H1 (cell line): ENCODE results near the gene CHD6. TPM values are rescaled to one million over a fixed set of nuclear protein-coding genes. Genes with fewer than 3 reads are reported as not detected.

ENCODE experiments used
- CTCF ChIA-PET: fragments of 300-600 bp; sonication (Branson Sonifier 250); formaldehyde crosslinking; loops from one replicate; lab custom pipeline; 2021; ENCODE audit not compliant: partially characterized antibody; lab: Charles Lee
- POLR2A ChIA-PET: fragments of 300-600 bp; sonication (Branson Sonifier 250); formaldehyde crosslinking; loops from one replicate; lab custom pipeline; 2021; ENCODE audit warnings: inconsistent platforms; ENCODE audit not compliant: partially characterized antibody; lab: Charles Lee
- DNase-seq, 2 experiments: peaks; one replicate each; pipeline versions ENCODE4 v3.0.0 to v3.0.0-alpha.2; 2010 to 2022; ENCODE audit warnings: low spot score in 2 of 2, low read depth in 1 of 2, mixed read lengths in 1 of 2
- FAIRE-seq: peaks from 2 replicates; lab custom pipeline; 2011; peaks lifted over from hg19 to GRCh38; lab: Jason Lieb, UNC
- H2AFZ ChIP-seq: 2 replicates; pipeline ENCODE4 v1.8.1; 2012; ENCODE audit warnings: low read length, inconsistent platforms
- H2AK5ac ChIP-seq: 2 replicates; pipeline ENCODE4 v1.6.1; 2013; ENCODE audit warnings: low read depth, low read length
- H2BK120ac ChIP-seq: replicated peaks from 2 replicates; pipeline ENCODE3; 2013; ENCODE audit warnings: low read depth, low read length, inconsistent platforms
- H2BK12ac ChIP-seq: 2 replicates; pipeline ENCODE4 v1.6.1; 2013; ENCODE audit warnings: low read depth, low read length
- H2BK15ac ChIP-seq: 2 replicates; pipeline ENCODE4 v1.6.1; 2013; ENCODE audit warnings: low read length
- H2BK20ac ChIP-seq: 2 replicates; pipeline ENCODE4 v1.6.1; 2013; ENCODE audit warnings: low read length
- H2BK5ac ChIP-seq: 2 replicates; pipeline ENCODE4 v1.6.1; 2013; ENCODE audit warnings: low read depth, low read length
- H3K14ac ChIP-seq: 2 replicates; pipeline ENCODE4 v1.6.1; 2013; ENCODE audit warnings: inconsistent platforms; ENCODE audit not compliant: insufficient read length
- H3K18ac ChIP-seq: 2 replicates; pipeline ENCODE4 v1.6.1; 2013; ENCODE audit warnings: low read length; ENCODE audit errors: extremely low read depth
- H3K23ac ChIP-seq: 2 replicates; pipeline ENCODE4 v1.6.1; 2013; ENCODE audit warnings: inconsistent platforms; ENCODE audit not compliant: insufficient read length
- H3K23me2 ChIP-seq: 2 replicates; pipeline ENCODE4 v1.6.1; 2013; ENCODE audit warnings: low read depth, low read length
- H3K27ac ChIP-seq: 2 replicates; pipeline ENCODE4 v1.6.1; 2011; ENCODE audit warnings: low read depth, low read length, inconsistent platforms
- H3K27me3 ChIP-seq, 4 experiments: replicated peaks in 1 of 4; 1 replicate in 1 of 4; 2 replicates in 3 of 4; pipeline versions ENCODE4 v1.6.1 to v1.8.1; 2011 to 2013; ENCODE audit warnings: low read length in 3 of 4, mild to moderate bottlenecking in 3 of 4, inconsistent platforms in 2 of 4, mixed read lengths in 2 of 4, moderate library complexity in 1 of 4; ENCODE audit not compliant: control insufficient read depth in 3 of 4, insufficient read depth in 3 of 4; ENCODE audit errors: extremely low read depth in 1 of 4
- H3K36me3 ChIP-seq, 4 experiments: 2 replicates each; pipeline versions ENCODE4 v1.6.1 to v1.8.1; 2011 to 2013; ENCODE audit warnings: mild to moderate bottlenecking in 4 of 4, low read length in 3 of 4, moderate library complexity in 2 of 4, control low read depth in 1 of 4, inconsistent platforms in 1 of 4; ENCODE audit not compliant: insufficient read depth in 4 of 4, control insufficient read depth in 2 of 4
- H3K4ac ChIP-seq: replicated peaks from 2 replicates; pipeline ENCODE3; 2013; ENCODE audit warnings: low read length, low read depth, mixed read lengths, inconsistent platforms; ENCODE audit not compliant: insufficient read length
- H3K4me1 ChIP-seq, 4 experiments: replicated peaks in 1 of 4; 1 replicate in 1 of 4; 2 replicates in 3 of 4; pipeline versions ENCODE4 v1.6.1 to v1.8.1; 2011 to 2013; ENCODE audit warnings: low read length in 3 of 4, inconsistent platforms in 2 of 4, mixed read lengths in 1 of 4; ENCODE audit not compliant: insufficient read depth in 4 of 4, control insufficient read depth in 3 of 4
- H3K4me2 ChIP-seq, 2 experiments: 2 replicates each; pipeline versions ENCODE4 v1.6.1 to v1.8.1; 2011 to 2013; ENCODE audit warnings: low read depth in 2 of 2, low read length in 2 of 2, control low read depth in 1 of 2, inconsistent platforms in 1 of 2, mild to moderate bottlenecking in 1 of 2; ENCODE audit not compliant: insufficient read depth in 1 of 2
- H3K4me3 ChIP-seq, 4 experiments: fragments of 200-600, 300-600 bp in 1 of 4; sonication (generic), shearing (Covaris generic), sonication (Bioruptor Twin) in 1 of 4; 2 replicates each; pipeline versions ENCODE4 v1.5.1 to v1.8.1; 2011 to 2016; ENCODE audit warnings: low read length in 4 of 4, low read depth in 3 of 4, control low read depth in 2 of 4, inconsistent platforms in 2 of 4, mild to moderate bottlenecking in 2 of 4, mixed read lengths in 1 of 4, moderate library complexity in 1 of 4; ENCODE audit not compliant: insufficient read depth in 2 of 4; ENCODE audit errors: extremely low read depth in 1 of 4
- H3K56ac ChIP-seq: replicated peaks from 2 replicates; pipeline ENCODE3; 2013; ENCODE audit warnings: low read depth, mild to moderate bottlenecking, mixed read lengths, low read length, inconsistent platforms; ENCODE audit not compliant: insufficient read length
- H3K79me1 ChIP-seq: 2 replicates; pipeline ENCODE4 v1.6.1; 2013; ENCODE audit warnings: low read depth, low read length, control low read depth
- H3K79me2 ChIP-seq, 2 experiments: 2 replicates each; pipeline versions ENCODE4 v1.6.1 to v1.8.1; 2012 to 2013; ENCODE audit warnings: low read length in 2 of 2, mild to moderate bottlenecking in 2 of 2, inconsistent platforms in 1 of 2; ENCODE audit not compliant: insufficient read depth in 2 of 2, control insufficient read depth in 1 of 2
- H3K9ac ChIP-seq, 4 experiments: replicated peaks in 1 of 4; 1 replicate in 1 of 4; 2 replicates in 3 of 4; pipeline versions ENCODE4 v1.6.1 to v1.8.1; 2011 to 2013; ENCODE audit warnings: low read depth in 3 of 4, low read length in 3 of 4, control low read depth in 2 of 4, mild to moderate bottlenecking in 2 of 4, moderate library complexity in 2 of 4, inconsistent platforms in 1 of 4; ENCODE audit errors: extremely low read depth in 1 of 4
- H3K9me3 ChIP-seq, 2 experiments: 2 replicates each; pipeline versions ENCODE4 v1.6.1 to v1.8.1; 2012 to 2013; ENCODE audit warnings: mild to moderate bottlenecking in 2 of 2, moderate library complexity in 2 of 2, control low read depth in 1 of 2, inconsistent platforms in 1 of 2, low read depth in 1 of 2, low read length in 1 of 2, mixed read lengths in 1 of 2; ENCODE audit not compliant: insufficient read depth in 2 of 2
- H4K20me1 ChIP-seq, 2 experiments: replicated peaks in 1 of 2; 2 replicates each; pipeline versions ENCODE3 to v1.8.1; 2011 to 2013; ENCODE audit warnings: inconsistent platforms in 2 of 2, low read length in 2 of 2, mild to moderate bottlenecking in 1 of 2; ENCODE audit not compliant: insufficient read depth in 2 of 2, control insufficient read depth in 1 of 2
- H4K5ac ChIP-seq: 2 replicates; pipeline ENCODE4 v1.6.1; 2013; ENCODE audit warnings: low read length, low read depth, mixed read lengths, inconsistent platforms; ENCODE audit not compliant: insufficient read length
- H4K8ac ChIP-seq: 2 replicates; pipeline ENCODE4 v1.8.0; 2013; ENCODE audit warnings: mild to moderate bottlenecking, moderate library complexity, low read length, inconsistent platforms; ENCODE audit not compliant: insufficient read depth; ENCODE audit errors: extremely low read depth
- H4K91ac ChIP-seq: replicated peaks from 2 replicates; pipeline ENCODE3; 2013; ENCODE audit warnings: low read length, mixed read lengths, inconsistent platforms; ENCODE audit not compliant: insufficient read length
- ATF3 ChIP-seq: IDR thresholded peaks from 2 replicates; pipeline ENCODE4 v1.6.1; 2011; ENCODE audit warnings: low read depth, mild to moderate bottlenecking, low read length; ENCODE audit not compliant: insufficient read depth
- CBX8 ChIP-seq: fragments of 300-800, 300-1000 bp; sonication (generic); IDR thresholded peaks from 2 replicates; pipeline ENCODE4 v1.7.1; 2016; ENCODE audit warnings: low read depth, low read length, borderline replicate concordance
- EZH2 ChIP-seq: fragments of 200-600 bp; sonication (generic); IDR thresholded peaks from 2 replicates; pipeline ENCODE4 v1.7.1; 2012; ENCODE audit warnings: low read depth, mild to moderate bottlenecking, moderate library complexity, low read length, inconsistent platforms; ENCODE audit not compliant: severe bottlenecking
- JUN ChIP-seq: IDR thresholded peaks from 2 replicates; pipeline ENCODE4 v1.6.1; 2011; ENCODE audit warnings: low read depth, mild to moderate bottlenecking, improper control_type of control experiment, low read length
- POLR2A ChIP-seq, 2 experiments: IDR thresholded peaks; 1 replicate in 1 of 2; 2 replicates in 1 of 2; pipeline ENCODE4 v1.6.1; 2011; ENCODE audit warnings: low read depth in 2 of 2, low read length in 2 of 2, mild to moderate bottlenecking in 2 of 2; ENCODE audit errors: control extremely low read depth in 1 of 2
- RAD21 ChIP-seq, 2 experiments: IDR thresholded peaks in 1 of 2; conservative IDR thresholded peaks in 1 of 2; 2 replicates each; pipeline ENCODE4 v1.6.1; 2011; ENCODE audit warnings: low read depth in 2 of 2, low read length in 2 of 2, improper control_type of control experiment in 1 of 2, inconsistent platforms in 1 of 2, mild to moderate bottlenecking in 1 of 2, moderate library complexity in 1 of 2
- RXRA ChIP-seq: IDR thresholded peaks from 2 replicates; pipeline ENCODE4 v1.6.1; 2011; ENCODE audit warnings: low read depth, mild to moderate bottlenecking, low read length, moderate library complexity; ENCODE audit not compliant: insufficient read depth
- SIRT6 ChIP-seq: IDR thresholded peaks from one replicate; pipeline ENCODE4 v1.7.1; 2012; ENCODE audit warnings: low read length, inconsistent platforms
- SP4 ChIP-seq: IDR thresholded peaks from 2 replicates; pipeline ENCODE4 v1.6.1; 2012; ENCODE audit warnings: low read length, inconsistent platforms
- SUZ12 ChIP-seq: fragments of 200-600 bp; sonication (generic); IDR thresholded peaks from 2 replicates; pipeline ENCODE4 v1.6.1; 2012; ENCODE audit warnings: mild to moderate bottlenecking, inconsistent platforms, low read length, moderate library complexity, mixed read lengths
- TCF12 ChIP-seq: IDR thresholded peaks from 2 replicates; pipeline ENCODE4 v1.6.1; 2011; ENCODE audit warnings: low read depth, mild to moderate bottlenecking, low read length
- USF2 ChIP-seq: IDR thresholded peaks from 2 replicates; pipeline ENCODE4 v1.6.1; 2011; ENCODE audit warnings: low read length, improper control_type of control experiment
- WGBS, 2 experiments: shearing (Covaris generic) in 1 of 2; methylation state at CpG; one replicate each; pipeline versions ENCODE4 v1.1.6 to v1.1.7; 2013 to 2015; ENCODE audit warnings: low lambda C conversion rate in 2 of 2, mixed read lengths in 2 of 2, inconsistent platforms in 1 of 2, low coverage in 1 of 2, missing lambda C conversion rate in 1 of 2; ENCODE audit not compliant: insufficient replicate concordance in 2 of 2, insufficient coverage in 1 of 2, insufficient read length in 1 of 2; ENCODE audit errors: extremely low coverage in 1 of 2, missing lambda C conversion rate in 1 of 2; 5-methylcytosine and 5-hydroxymethylcytosine counted together
- polyA plus RNA-seq, 7 experiments: library from polyadenylated mRNA; depleted of rRNA in 3 of 7; stranded (reverse) in 5 of 7; unstranded in 2 of 7; fragments of >200 nt in 5 of 7; fragments of 200-250 nt in 2 of 7; gene quantifications; 1 replicate in 5 of 7; 2 replicates in 1 of 7; 4 replicates in 1 of 7; pipeline versions ENCODE4 v1.2.1 to v1.2.3, GENCODE V29; 2011 to 2013; ENCODE audit warnings: missing spikeins in 2 of 7, mixed read lengths in 2 of 7
- total RNA-seq: library from RNA; stranded (reverse); fragmentation: NEBNext Ultra II Directional; extraction: Animal tissue kit (Norgen Biotek cat#: 25700); gene quantifications from 2 replicates; pipeline ENCODE4 v1.2.1, GENCODE V29; 2021

The CHD6 gene
- total and polyA plus RNA-seq, 2 of the 8 experiments (the other 6 are each of a cell fraction or from before 2014, with no cell fraction given), result 11.1 to 62.9 TPM

GRCh38 chr20:41505184-41505583, 113.0 kb downstream of the CHD6 start:
- Histone ChIP-seq H2BK5ac (no peak overlapping the region), H3K23ac (no peak overlapping the region), H2BK20ac (no peak overlapping the region), H3K79me2 (peaks cover 0 to 27% of the 10 kb centered on the region in 2 experiments; a peak in 3 of 4 replicates), H3K4me3 (no peak overlapping the region), H3K4me2 (no peak overlapping the region), H4K91ac (no peak overlapping the region), H3K79me1 (peaks cover 6% of the 10 kb centered on the region; the same call in 1 of the 2 replicates), H3K36me3 (peaks cover 0 to 6% (median 0%) of the 10 kb centered on the region in 4 experiments; a peak in 3 of 8 replicates), H4K8ac (no peak overlapping the region), H3K27ac (no peak overlapping the region), H2AK5ac (no peak overlapping the region), H3K4ac (no peak overlapping the region), H4K5ac (no peak overlapping the region), H3K9ac (no peak overlapping the region), H3K18ac (no peak overlapping the region), H4K20me1 (peaks cover 0 to 2% of the 10 kb centered on the region in 2 experiments), H3K27me3 (no peaks in the 10 kb centered on the region), H2BK120ac (no peak overlapping the region), H3K56ac (no peak overlapping the region), H3K9me3 (no peaks in the 10 kb centered on the region), H2BK12ac (no peak overlapping the region), H2BK15ac (no peak overlapping the region), H3K14ac (no peak overlapping the region), H2AFZ (no peak overlapping the region), H3K4me1 (peaks cover 0 to 2% (median 0%) of the 10 kb centered on the region in 4 experiments; a peak in 1 of 7 replicates), H3K23me2 (no peaks in the 10 kb centered on the region)
- 89% methylated on average over 7 of the region's 7 CpGs; no CpG with 5 or more reads in 1 of the 2 experiments for WGBS, 2 experiments
- FAIRE-seq, result no peak
- POLR2A ChIA-PET, result interaction anchor here (1.5 kb wide), 1 partner anchor 188 kb away, joined by 3 read pairs; no protein-coding TSS in a partner anchor
- CTCF ChIA-PET, result interaction anchor here (0.7 kb wide), 1 partner anchor 129 kb away, joined by 3 read pairs; no protein-coding TSS in a partner anchor
- DNase-seq, result no peak
- TF ChIP-seq CBX8 (no peak), RAD21 (IDR thresholded peaks at IDR 0.05 in 1 of 2, conservative IDR thresholded peaks at IDR 0.05 in 1 of 2; ENCODE audit: low read depth in 2 of 2, low read length in 2 of 2) (no peak), RXRA (no peak), ATF3 (no peak), TCF12 (no peak), POLR2A (IDR thresholded peaks at IDR 0.05; ENCODE audit: control extremely low read depth in 1 of 2, low read depth in 2 of 2, low read length in 2 of 2) (no peak), SIRT6 (no peak), EZH2 (no peak), USF2 (no peak), JUN (no peak), SUZ12 (no peak), SP4 (no peak)
